ENCODE results near the gene LUZP2. TPM values are rescaled to one million over a fixed set of nuclear protein-coding genes. Genes with fewer than 3 reads are reported as not detected.

LUZP2 gene
- total and polyA plus RNA-seq, 2 donors (not counting 1 experiment from before 2014, with no cell fraction given): not detected

- POLR2A ChIA-PET: no interaction called here
- H3K27me3 ChIP-seq (replicated peaks in 1 of 4; ENCODE audit: control extremely low read depth in 1 of 4, control insufficient read depth in 3 of 4, insufficient read depth in 4 of 4, low read length in 3 of 4): no peaks in the 10 kb centered on the region
These were observed 95.5 kb downstream of the LUZP2 start for GRCh38 chr11:24592360-24592759.

GRCh38 chr11:24593332-24593731 lies 96.5 kb downstream of the LUZP2 start:
- no peak overlapping the region for H3K9ac ChIP-seq (ENCODE audit: low read length)
- WGBS (ENCODE audit: insufficient coverage): 72% methylated on average over 3 of the region's 4 CpGs
- H3K27ac ChIP-seq (ENCODE audit: low read length in 2 of 2): no peak overlapping the region
- POLR2A ChIA-PET: no interaction called here
- no peaks in the 10 kb centered on the region for H4K20me1 ChIP-seq (ENCODE audit: control insufficient read depth, insufficient read depth, low read length, poor library complexity, severe bottlenecking)
- no peaks in the 10 kb centered on the region for H3K9me3 ChIP-seq (ENCODE audit: control extremely low read depth in 1 of 3, control insufficient read depth in 2 of 3, insufficient read depth in 1 of 3, low read length in 2 of 3)
- Mint-ChIP-seq H3K4me1 (no peaks in the 10 kb centered on the region), H3K27me3 (no peaks in the 10 kb centered on the region), H3K9me3 (ENCODE audit: insufficient read depth) (no peaks in the 10 kb centered on the region), H3K4me3 (no peak overlapping the region), H3K27ac (no peak overlapping the region)
- no peaks in the 10 kb centered on the region for H3K79me2 ChIP-seq (ENCODE audit: control insufficient read depth, insufficient read depth, low read length)
- no peak for ATAC-seq (ENCODE audit: low read depth)
- DNase-seq: no peak
- H3K36me3 ChIP-seq (replicated peaks in 1 of 2; ENCODE audit: control extremely low read depth in 1 of 2, control insufficient read depth in 1 of 2, extremely low read depth in 1 of 2, insufficient read depth in 2 of 2, low read length in 1 of 2): no peaks in the 10 kb centered on the region
- no peaks in the 10 kb centered on the region for H3K27me3 ChIP-seq (replicated peaks in 1 of 4; ENCODE audit: control extremely low read depth in 1 of 4, control insufficient read depth in 3 of 4, insufficient read depth in 4 of 4, low read length in 3 of 4)
- no peak overlapping the region for H3K4me2 ChIP-seq (replicated peaks; ENCODE audit: low read depth, low read length, poor library complexity, severe bottlenecking)
- intact Hi-C loops (cut with micrococcal nuclease): no loop called here
- TF ChIP-seq CTCF (IDR thresholded peaks at IDR 0.05): no peak
- no peak for TF ChIP-seq EZH2 (IDR thresholded peaks at IDR 0.05; ENCODE audit: borderline replicate concordance, insufficient read depth, low read depth, low read length, poor library complexity, severe bottlenecking)
- no peak overlapping the region for H2AFZ ChIP-seq (ENCODE audit: insufficient read depth, low read depth, low read length, poor library complexity, severe bottlenecking)
- CTCF ChIA-PET: no interaction called here
- no peak overlapping the region for H3K4me3 ChIP-seq (ENCODE audit: control extremely low read depth in 1 of 5, extremely low read depth in 1 of 5, insufficient read depth in 1 of 5, low read depth in 2 of 5, low read length in 4 of 5)
- no peaks in the 10 kb centered on the region for H3K4me1 ChIP-seq (ENCODE audit: control insufficient read depth in 2 of 2, insufficient read depth in 2 of 2, low read length in 2 of 2)

More at GRCh38 chr11:24592360-24592759, 95.5 kb downstream of the LUZP2 start:
- intact Hi-C loops (cut with micrococcal nuclease): no loop called here
- no peak overlapping the region for H3K9ac ChIP-seq (ENCODE audit: low read length)
- no peaks in the 10 kb centered on the region for H4K20me1 ChIP-seq (ENCODE audit: control insufficient read depth, insufficient read depth, low read length, poor library complexity, severe bottlenecking)
- no peak for ATAC-seq (ENCODE audit: low read depth)
- no peak for DNase-seq
- no peak overlapping the region for H2AFZ ChIP-seq (ENCODE audit: insufficient read depth, low read depth, low read length, poor library complexity, severe bottlenecking)
- H3K4me3 Mint-ChIP-seq: no peak overlapping the region
- H3K36me3 ChIP-seq (replicated peaks in 1 of 2; ENCODE audit: control extremely low read depth in 1 of 2, control insufficient read depth in 1 of 2, extremely low read depth in 1 of 2, insufficient read depth in 2 of 2, low read length in 1 of 2): no peaks in the 10 kb centered on the region
- no peak overlapping the region for H3K27ac ChIP-seq (ENCODE audit: low read length in 2 of 2)
- H3K27ac Mint-ChIP-seq: no peak overlapping the region
- no peaks in the 10 kb centered on the region for H3K27me3 Mint-ChIP-seq
- no CpG with 5 or more reads among the region's 2 CpGs for WGBS (ENCODE audit: insufficient coverage)
- H3K4me3 ChIP-seq (ENCODE audit: control extremely low read depth in 1 of 5, extremely low read depth in 1 of 5, insufficient read depth in 1 of 5, low read depth in 2 of 5, low read length in 4 of 5): no peak overlapping the region
- no peaks in the 10 kb centered on the region for H3K9me3 Mint-ChIP-seq (ENCODE audit: insufficient read depth)
- no peaks in the 10 kb centered on the region for H3K79me2 ChIP-seq (ENCODE audit: control insufficient read depth, insufficient read depth, low read length)
- no peaks in the 10 kb centered on the region for H3K4me1 Mint-ChIP-seq
- H3K4me1 ChIP-seq (ENCODE audit: control insufficient read depth in 2 of 2, insufficient read depth in 2 of 2, low read length in 2 of 2): no peaks in the 10 kb centered on the region
- no peak overlapping the region for H3K4me2 ChIP-seq (replicated peaks; ENCODE audit: low read depth, low read length, poor library complexity, severe bottlenecking)
- CTCF ChIA-PET: no interaction called here
- TF ChIP-seq EZH2 (IDR thresholded peaks at IDR 0.05; ENCODE audit: borderline replicate concordance, insufficient read depth, low read depth, low read length, poor library complexity, severe bottlenecking) (no peak), CTCF (IDR thresholded peaks at IDR 0.05) (no peak)
- H3K9me3 ChIP-seq (ENCODE audit: control extremely low read depth in 1 of 3, control insufficient read depth in 2 of 3, insufficient read depth in 1 of 3, low read length in 2 of 3): no peaks in the 10 kb centered on the region
